Activated CD8-positive, alpha-beta T cell treated with anti-CD3 and anti-CD28 coated beads for 36 hours (primary cell): ENCODE results near the gene PCOLCE2. TPM values are rescaled to one million over a fixed set of nuclear protein-coding genes. Genes with fewer than 3 reads are reported as not detected.
"Not testable (repeated sequence)": the region's sequence is repeated elsewhere in the genome, so short reads cannot be mapped to it uniquely, and the experiment has no call there.

ENCODE experiments used
- ATAC-seq: fragments of 200-7000 bp; cut with Tn5 transposase; one replicate; pipeline ENCODE4 v1.10.0; 2021; ENCODE audit warnings: mild to moderate bottlenecking, moderate library complexity
- CTCF ChIA-PET: fragments of 350-600 bp; sonication (Branson Sonifier 250); formaldehyde crosslinking; loops from one replicate; lab custom pipeline; 2021; ENCODE audit warnings: antibody characterized with exemption; lab: Charles Lee
- POLR2A ChIA-PET: fragments of 350-600 bp; sonication (Branson Sonifier 250); formaldehyde crosslinking; loops from one replicate; lab custom pipeline; 2021; ENCODE audit warnings: antibody characterized with exemption; lab: Charles Lee
- DNase-seq: peaks from one replicate; pipeline ENCODE4 v3.0.0-alpha.2; 2020
- H3K27ac Mint-ChIP-seq: one replicate; pipeline ENCODE4 v1.8.0; 2021; ENCODE audit warnings: mild to moderate bottlenecking, mixed read lengths
- H3K27me3 Mint-ChIP-seq: one replicate; pipeline ENCODE4 v1.8.0; 2021; ENCODE audit warnings: mixed read lengths
- H3K36me3 Mint-ChIP-seq: one replicate; pipeline ENCODE4 v1.8.0; 2021; ENCODE audit warnings: low read depth, mixed read lengths
- H3K4me1 Mint-ChIP-seq: one replicate; pipeline ENCODE4 v1.8.0; 2021; ENCODE audit warnings: low read depth, mixed read lengths
- H3K4me3 Mint-ChIP-seq: one replicate; pipeline ENCODE4 v1.8.0; 2021; ENCODE audit warnings: mild to moderate bottlenecking, moderate library complexity, mixed read lengths
- H3K9me3 Mint-ChIP-seq: one replicate; pipeline ENCODE4 v1.8.0; 2021; ENCODE audit warnings: mixed read lengths
- CTCF ChIP-seq: fragments of 200-600 bp; IDR thresholded peaks from one replicate; pipeline ENCODE4 v1.8.0; 2022; ENCODE audit warnings: antibody characterized with exemption, mild to moderate bottlenecking
- intact Hi-C: fragments of 100-400 bp; cut with micrococcal nuclease; formaldehyde crosslinking; loops from one replicate; pipeline ENCODE4 v1.10.0; 2022
- total RNA-seq, 2 experiments: library from RNA; stranded (reverse); gene quantifications; one replicate each; pipeline ENCODE4 v1.2.3, GENCODE V29; 2021

Gene PCOLCE2
- total RNA-seq, 2 experiments from 2014 or later: 1.1 TPM

- no peaks in the 10 kb centered on the region for H3K36me3 Mint-ChIP-seq
- POLR2A ChIA-PET: no interaction called here
- no peak for TF ChIP-seq CTCF
- H3K9me3 Mint-ChIP-seq: no peaks in the 10 kb centered on the region
- CTCF ChIA-PET: no interaction called here
- peaks cover 30% of the 10 kb centered on the region for H3K27me3 Mint-ChIP-seq
- no peak overlapping the region for H3K27ac Mint-ChIP-seq
- intact Hi-C loops: no loop called here
- H3K4me1 Mint-ChIP-seq: no peaks in the 10 kb centered on the region
- H3K4me3 Mint-ChIP-seq: no peak overlapping the region
- ATAC-seq (no peak), DNase-seq (no peak)
Observed at GRCh38 chr3:142881445-142882224, 7.2 kb downstream of the PCOLCE2 start.

- ATAC-seq (no peak), DNase-seq (no peak)
- no peak overlapping the region for H3K4me3 Mint-ChIP-seq
- no peaks in the 10 kb centered on the region for H3K9me3 Mint-ChIP-seq
- H3K4me1 Mint-ChIP-seq: peaks cover 8% of the 10 kb centered on the region
- TF ChIP-seq CTCF: no peak
- H3K36me3 Mint-ChIP-seq: no peaks in the 10 kb centered on the region
- ChIA-PET POLR2A (no interaction called here), CTCF (no interaction called here)
- H3K27ac Mint-ChIP-seq: no peak overlapping the region
- intact Hi-C loops: no loop called here
- H3K27me3 Mint-ChIP-seq: peaks cover 14% of the 10 kb centered on the region
Observed at GRCh38 chr3:142878649-142879300, 10.1 kb downstream of the PCOLCE2 start.

GRCh38 chr3:142876417-142876816, 12.5 kb downstream of the PCOLCE2 start:
- intact Hi-C loops: no loop called here
- ATAC-seq (no peak), DNase-seq (no peak)
- no peak overlapping the region for H3K27ac Mint-ChIP-seq
- H3K4me3 Mint-ChIP-seq: no peak overlapping the region
- no peaks in the 10 kb centered on the region for H3K36me3 Mint-ChIP-seq
- no peaks in the 10 kb centered on the region for H3K9me3 Mint-ChIP-seq
- peaks cover 8% of the 10 kb centered on the region for H3K4me1 Mint-ChIP-seq
- H3K27me3 Mint-ChIP-seq: peaks cover 11% of the 10 kb centered on the region
- ChIA-PET POLR2A (no interaction called here), CTCF (interaction anchor here (1.1 kb wide), 1 partner anchor 43 kb away, joined by 3 read pairs; no protein-coding TSS in a partner anchor)
- TF ChIP-seq CTCF: no peak

GRCh38 chr3:142875583-142876207, 13.2 kb downstream of the PCOLCE2 start:
- no peaks in the 10 kb centered on the region for H3K9me3 Mint-ChIP-seq
- ChIA-PET CTCF (interaction anchor here (1.1 to 1.5 kb wide), 2 partner anchors 42 to 56 kb away, joined by 3 to 4 read pairs; no protein-coding TSS in a partner anchor), POLR2A (no interaction called here)
- no peak overlapping the region for H3K4me3 Mint-ChIP-seq
- H3K36me3 Mint-ChIP-seq: no peaks in the 10 kb centered on the region
- H3K27ac Mint-ChIP-seq: peak overlapping the region; percentile 55
- H3K27me3 Mint-ChIP-seq: peaks cover 8% of the 10 kb centered on the region
- ATAC-seq (peak; percentile 81), DNase-seq (peak; percentile 20)
- intact Hi-C loops: no loop called here
- peaks cover 8% of the 10 kb centered on the region for H3K4me1 Mint-ChIP-seq
- no peak for TF ChIP-seq CTCF

GRCh38 chr3:142875099-142875498, 13.8 kb downstream of the PCOLCE2 start:
- CTCF ChIA-PET: interaction anchor here (1.5 kb wide), 1 partner anchor 56 kb away, joined by 4 read pairs; no protein-coding TSS in a partner anchor
- DNase-seq (no peak), ATAC-seq (no peak)
- POLR2A ChIA-PET: no interaction called here
- intact Hi-C loops: no loop called here
- Mint-ChIP-seq H3K4me3 (no peak overlapping the region), H3K27me3 (peaks cover 8% of the 10 kb centered on the region), H3K36me3 (no peaks in the 10 kb centered on the region), H3K4me1 (peaks cover 8% of the 10 kb centered on the region), H3K9me3 (no peaks in the 10 kb centered on the region), H3K27ac (peak overlapping the region; percentile 55)
- no peak for TF ChIP-seq CTCF

GRCh38 chr3:142868382-142868781, 20.5 kb downstream of the PCOLCE2 start:
- H3K4me3 Mint-ChIP-seq, DNase-seq, H3K9me3 Mint-ChIP-seq, intact Hi-C loops, H3K27ac Mint-ChIP-seq, H3K27me3 Mint-ChIP-seq, H3K36me3 Mint-ChIP-seq, CTCF ChIA-PET, H3K4me1 Mint-ChIP-seq, ATAC-seq, POLR2A ChIA-PET: not testable (repeated sequence)
